GM23338 (cell line): ENCODE measurements around the gene CCL21. TPM values are rescaled to one million over a fixed set of nuclear protein-coding genes. Genes with fewer than 3 reads are reported as not detected.

Experiments used
- CTCF ChIP-seq, 2 experiments: fragments of 200-600 bp in 1 of 2; sonication (generic) in 1 of 2; conservative IDR thresholded peaks; 2 replicates each; pipeline versions ENCODE4 v1.5.1 to v1.6.1; 2016 to 2017; ENCODE audit warnings: antibody characterized with exemption in 2 of 2, low read depth in 2 of 2, mild to moderate bottlenecking in 2 of 2, moderate library complexity in 1 of 2
- EZH2 ChIP-seq: fragments of 200-600 bp; sonication (generic); IDR thresholded peaks from one replicate; pipeline ENCODE4 v1.8.0; 2017; ENCODE audit warnings: antibody characterized with exemption, mild to moderate bottlenecking, low read depth; ENCODE audit not compliant: unreplicated experiment
- EZH2phosphoT487 ChIP-seq: fragments of 200-600 bp; sonication (generic); IDR thresholded peaks from one replicate; pipeline ENCODE4 v1.8.1; 2018; ENCODE audit warnings: antibody characterized with exemption; ENCODE audit not compliant: unreplicated experiment
- NANOG ChIP-seq: IDR thresholded peaks from 2 replicates; pipeline ENCODE4 v1.6.1; 2016; ENCODE audit warnings: antibody characterized with exemption, borderline replicate concordance
- REST ChIP-seq: IDR thresholded peaks from one replicate; pipeline ENCODE4 v1.6.1; 2018; ENCODE audit warnings: antibody characterized with exemption; ENCODE audit not compliant: unreplicated experiment
- STAT1 ChIP-seq: IDR thresholded peaks from one replicate; pipeline ENCODE4 v1.6.1; 2016; ENCODE audit warnings: antibody characterized with exemption; ENCODE audit not compliant: unreplicated experiment
- ZNF114 ChIP-seq: fragments of 250-450 bp; sonication (Bioruptor Pico); IDR thresholded peaks from 2 replicates; pipeline ENCODE4 v1.5.0; 2020; ENCODE audit warnings: mild to moderate bottlenecking, moderate library complexity
- ZNF462 ChIP-seq: fragments of 250-450 bp; sonication (Bioruptor Pico); IDR thresholded peaks from 2 replicates; pipeline ENCODE4 v1.5.0; 2020; ENCODE audit warnings: mild to moderate bottlenecking, moderate library complexity
- polyA plus RNA-seq: library from polyadenylated mRNA; unstranded; fragments of >200 nt; fragmentation: Nextera tagmentation; extraction: Ambion mirVana; gene quantifications from 2 replicates; pipeline ENCODE4 v1.2.1, GENCODE V29; 2016
- total RNA-seq: library from RNA; depleted of rRNA; stranded (reverse); fragments of >200 nt; shearing (Covaris generic); gene quantifications from 2 replicates; pipeline ENCODE4 v1.2.3, GENCODE V29; 2014

The CCL21 gene
- total and polyA plus RNA-seq, 2 experiments from 2014 or later: not detected

GRCh38 chr9:34715639-34716215, 5.8 kb upstream of the CCL21 start (continued):
- TF ChIP-seq ZNF462 (CRISPR knock-in tag) (no peak), STAT1 (no peak), NANOG (no peak), REST (no peak), CTCF (conservative IDR thresholded peaks at IDR 0.05; ENCODE audit: low read depth in 2 of 2) (no peak), EZH2 (no peak), ZNF114 (CRISPR knock-in tag) (no peak), EZH2phosphoT487 (no peak)
